ENCODE results near the gene DDR1. TPM values are rescaled to one million over a fixed set of nuclear protein-coding genes. Genes with fewer than 3 reads are reported as not detected.
"Not testable (repeated sequence)": the region's sequence is repeated elsewhere in the genome, so short reads cannot be mapped to it uniquely, and the experiment has no call there.

DDR1 gene
- total RNA-seq, 3 donors from 2014 or later, result 13.9 to 23.1 (median 14.2) TPM

DNA sequence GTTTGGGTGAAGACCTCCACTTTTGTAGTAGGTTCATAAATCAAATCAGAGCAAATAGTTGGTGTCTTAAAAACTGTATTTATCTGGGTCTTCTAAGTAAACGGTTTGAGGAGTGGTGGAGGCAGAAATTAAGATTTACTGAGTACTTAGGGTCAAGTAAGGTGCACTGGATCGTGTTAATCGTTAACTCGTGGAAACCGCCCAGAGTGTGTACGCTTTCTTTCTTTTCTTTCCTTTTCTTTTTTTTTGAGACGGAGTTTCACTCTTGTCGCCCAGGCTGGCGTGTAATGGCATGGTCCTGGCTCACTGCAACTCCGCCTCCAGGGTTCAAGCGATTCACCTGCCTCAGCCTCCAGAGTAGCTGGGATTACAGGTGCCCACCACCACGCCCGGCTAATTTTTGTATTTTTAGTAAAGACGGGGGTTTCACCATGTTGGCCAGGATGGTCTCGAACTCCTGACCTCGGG lies 23.0 kb downstream of the DDR1 start:
- H3K9me3 Mint-ChIP-seq; DNase-seq; H3K27me3 Mint-ChIP-seq (ENCODE audit: low read depth); ATAC-seq: not testable (repeated sequence)
- H3K4me1 Mint-ChIP-seq (ENCODE audit: low read depth), result peaks cover 20% of the 10 kb centered on the region
- H3K4me3 Mint-ChIP-seq, result peak overlapping the region; percentile 99
- peaks cover 17% of the 10 kb centered on the region for H3K36me3 Mint-ChIP-seq (ENCODE audit: insufficient read depth)

DNA sequence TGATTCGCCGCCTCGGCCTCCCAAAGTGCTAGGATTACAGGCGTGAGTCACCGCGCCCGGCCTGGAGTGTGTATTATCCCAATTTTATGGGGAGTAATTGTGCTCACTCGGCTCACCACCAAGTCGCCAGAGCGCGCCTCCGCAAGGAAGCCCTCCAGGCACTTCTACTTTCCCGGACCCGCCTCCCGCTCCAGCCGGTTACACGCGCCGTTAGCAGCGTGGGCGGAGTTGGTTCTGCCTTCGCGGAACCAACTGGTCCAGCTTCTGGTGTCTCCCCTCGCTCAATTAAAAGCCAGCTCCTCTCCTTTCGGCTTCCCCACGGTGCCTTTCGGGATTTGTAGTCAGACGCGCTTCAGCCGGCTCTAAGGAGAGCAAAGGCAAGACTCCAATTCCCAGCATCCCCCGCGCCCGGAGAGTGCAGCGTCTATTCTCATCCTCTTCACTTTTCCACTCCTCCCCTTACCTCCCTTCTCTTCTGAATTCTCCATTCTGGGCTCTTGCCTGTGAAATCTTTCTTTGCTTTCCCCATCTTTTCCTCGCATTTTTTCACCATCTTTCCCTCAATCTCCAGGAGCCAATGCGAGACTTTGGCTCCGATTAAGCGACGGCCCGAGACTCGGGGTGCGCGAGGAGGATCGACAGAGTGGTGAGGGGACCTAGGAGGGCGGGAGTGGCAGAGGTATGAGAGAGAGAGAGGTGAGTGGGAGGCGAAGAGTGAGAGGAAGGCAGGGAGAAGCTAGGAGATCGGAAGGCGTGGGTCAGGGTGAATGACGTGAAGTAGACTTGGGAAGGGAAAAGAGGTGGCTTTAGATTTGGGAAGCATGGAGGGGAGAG lies 23.7 kb downstream of the DDR1 start, which contains the start of gene GTF2H4:
Gene GTF2H4, plus strand, starts transcription at position 450 of the 834 bp plus-strand sequence.
- peak within 1 kb of the TSS; percentile 99 for H3K4me3 Mint-ChIP-seq

DNA sequence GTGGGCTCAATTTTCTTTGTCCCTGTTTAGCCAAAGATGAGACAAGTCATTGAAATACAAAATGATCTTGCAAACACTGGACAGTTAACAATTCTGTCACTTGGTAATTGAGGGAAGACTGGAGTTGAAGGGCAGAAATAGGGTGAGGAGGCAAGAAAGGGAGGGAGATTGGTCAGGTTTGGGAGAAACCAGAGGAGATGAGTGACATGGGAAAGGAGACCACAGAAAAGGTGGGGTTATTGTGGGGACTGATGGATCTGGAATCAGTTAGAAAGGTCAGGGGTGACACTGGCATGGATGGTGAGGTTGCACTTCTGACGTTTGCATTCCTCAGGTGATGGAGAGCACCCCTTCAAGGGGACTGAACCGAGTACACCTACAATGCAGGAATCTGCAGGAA lies 24.4 kb downstream of the DDR1 start:
- Mint-ChIP-seq H3K36me3 (ENCODE audit: insufficient read depth) (peaks cover 20% of the 10 kb centered on the region), H3K4me3 (peak overlapping the region; percentile 99), H3K27me3 (ENCODE audit: low read depth) (no peaks in the 10 kb centered on the region), H3K4me1 (ENCODE audit: low read depth) (peaks cover 32% of the 10 kb centered on the region), H3K9me3 (no peaks in the 10 kb centered on the region)
- no peak for DNase-seq
- ATAC-seq, result no peak

More for the DNA sequence above, 23.7 kb downstream of the DDR1 start, which contains the start of gene GTF2H4:
- Mint-ChIP-seq H3K9me3 (no peaks in the 10 kb centered on the region), H3K27me3 (ENCODE audit: low read depth) (no peaks in the 10 kb centered on the region), H3K36me3 (ENCODE audit: insufficient read depth) (peaks cover 20% of the 10 kb centered on the region), H3K4me1 (ENCODE audit: low read depth) (peaks cover 24% of the 10 kb centered on the region)
- DNase-seq, result peak; percentile 92
- peak; percentile 99 for ATAC-seq

DNA sequence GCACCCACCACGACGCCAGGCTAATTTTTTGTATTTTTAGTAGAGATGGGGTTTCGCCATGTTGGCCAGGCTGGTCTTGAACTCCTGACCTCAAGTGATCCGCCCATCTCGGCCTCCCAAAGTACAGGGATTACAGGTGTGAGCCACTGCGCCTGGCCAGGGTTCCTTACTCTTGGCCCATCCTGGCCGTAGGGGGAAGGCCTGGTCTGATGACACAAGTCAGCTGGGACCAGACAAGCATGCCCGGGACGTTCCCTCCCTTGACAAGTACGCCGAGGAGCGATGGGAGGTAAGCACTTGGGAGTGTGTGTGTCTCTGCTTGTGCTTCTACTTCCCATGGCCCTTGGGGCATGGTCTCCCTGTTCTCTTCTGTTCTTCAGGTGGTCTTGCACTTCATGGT lies 26.2 kb downstream of the DDR1 start:
- not testable (repeated sequence) for ATAC-seq; H3K4me3 Mint-ChIP-seq; H3K9me3 Mint-ChIP-seq; H3K27me3 Mint-ChIP-seq (ENCODE audit: low read depth); DNase-seq
- Mint-ChIP-seq H3K36me3 (ENCODE audit: insufficient read depth) (peaks cover 21% of the 10 kb centered on the region), H3K4me1 (ENCODE audit: low read depth) (peaks cover 37% of the 10 kb centered on the region)

DNA sequence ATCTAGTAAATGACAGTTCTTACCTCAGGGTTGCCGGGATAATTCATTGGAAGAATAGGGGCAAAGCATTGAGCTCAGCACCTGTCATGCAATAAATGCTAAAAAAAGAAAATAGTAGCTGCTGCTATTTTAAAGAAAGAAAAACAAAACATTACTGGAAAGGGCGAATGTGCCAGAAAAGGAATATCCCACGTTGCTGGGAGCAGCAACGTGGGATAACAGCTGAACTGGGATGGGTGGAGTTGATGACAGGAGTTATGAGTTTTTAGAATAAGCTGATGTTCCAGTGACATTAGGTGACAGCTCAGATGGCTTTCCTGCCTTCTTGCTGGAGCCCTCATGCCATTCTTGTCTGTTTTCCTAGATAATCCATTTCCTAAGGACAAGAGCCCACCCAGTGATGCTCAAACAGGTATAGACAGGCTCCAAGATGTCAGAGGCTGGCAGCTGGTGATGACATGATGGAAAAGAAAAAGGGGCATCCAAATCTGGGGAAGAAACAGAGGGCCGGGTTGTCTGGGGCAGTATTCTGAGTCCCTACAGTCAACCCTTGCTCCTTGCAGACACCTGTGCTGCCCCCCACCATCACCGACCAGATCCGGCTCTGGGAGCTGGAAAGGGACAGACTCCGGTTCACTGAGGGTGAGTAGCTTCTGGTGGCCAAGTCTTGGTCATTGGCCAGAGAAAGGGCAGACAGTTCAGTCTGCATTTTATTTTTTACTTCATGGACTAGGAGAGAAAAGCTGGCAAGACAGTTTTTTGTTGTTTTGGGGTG lies 28.6 kb downstream of the DDR1 start:
- H3K4me1 Mint-ChIP-seq (ENCODE audit: low read depth), result peaks cover 37% of the 10 kb centered on the region

DNA sequence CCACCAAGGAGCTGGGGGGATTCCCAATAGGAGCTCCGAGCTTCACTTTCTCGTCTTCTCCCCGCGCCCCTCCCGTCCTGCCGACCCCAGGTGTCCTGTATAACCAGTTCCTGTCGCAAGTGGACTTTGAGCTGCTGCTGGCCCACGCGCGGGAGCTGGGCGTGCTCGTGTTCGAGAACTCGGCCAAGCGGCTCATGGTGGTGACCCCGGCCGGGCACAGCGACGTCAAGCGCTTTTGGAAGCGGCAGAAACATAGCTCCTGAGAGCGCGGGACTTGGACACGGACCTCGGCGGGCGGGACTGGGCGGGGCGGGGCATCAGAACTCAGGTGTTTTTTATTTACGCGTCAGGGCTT lies 29.4 kb downstream of the DDR1 start:
- H3K36me3 Mint-ChIP-seq (ENCODE audit: insufficient read depth), result peaks cover 40% of the 10 kb centered on the region
- H3K27me3 Mint-ChIP-seq (ENCODE audit: low read depth), result no peaks in the 10 kb centered on the region
- ATAC-seq (no peak), DNase-seq (no peak)
- peaks cover 32% of the 10 kb centered on the region for H3K4me1 Mint-ChIP-seq (ENCODE audit: low read depth)
- H3K9me3 Mint-ChIP-seq, result no peaks in the 10 kb centered on the region
- peak overlapping the region; percentile 92 for H3K4me3 Mint-ChIP-seq

More for the DNA sequence above, 28.6 kb downstream of the DDR1 start:
- H3K4me3 Mint-ChIP-seq, result peak overlapping the region; percentile 92
- H3K9me3 Mint-ChIP-seq, result no peaks in the 10 kb centered on the region
- H3K27me3 Mint-ChIP-seq (ENCODE audit: low read depth), result no peaks in the 10 kb centered on the region
- DNase-seq (no peak), ATAC-seq (no peak)
- H3K36me3 Mint-ChIP-seq (ENCODE audit: insufficient read depth), result peaks cover 38% of the 10 kb centered on the region

DNA sequence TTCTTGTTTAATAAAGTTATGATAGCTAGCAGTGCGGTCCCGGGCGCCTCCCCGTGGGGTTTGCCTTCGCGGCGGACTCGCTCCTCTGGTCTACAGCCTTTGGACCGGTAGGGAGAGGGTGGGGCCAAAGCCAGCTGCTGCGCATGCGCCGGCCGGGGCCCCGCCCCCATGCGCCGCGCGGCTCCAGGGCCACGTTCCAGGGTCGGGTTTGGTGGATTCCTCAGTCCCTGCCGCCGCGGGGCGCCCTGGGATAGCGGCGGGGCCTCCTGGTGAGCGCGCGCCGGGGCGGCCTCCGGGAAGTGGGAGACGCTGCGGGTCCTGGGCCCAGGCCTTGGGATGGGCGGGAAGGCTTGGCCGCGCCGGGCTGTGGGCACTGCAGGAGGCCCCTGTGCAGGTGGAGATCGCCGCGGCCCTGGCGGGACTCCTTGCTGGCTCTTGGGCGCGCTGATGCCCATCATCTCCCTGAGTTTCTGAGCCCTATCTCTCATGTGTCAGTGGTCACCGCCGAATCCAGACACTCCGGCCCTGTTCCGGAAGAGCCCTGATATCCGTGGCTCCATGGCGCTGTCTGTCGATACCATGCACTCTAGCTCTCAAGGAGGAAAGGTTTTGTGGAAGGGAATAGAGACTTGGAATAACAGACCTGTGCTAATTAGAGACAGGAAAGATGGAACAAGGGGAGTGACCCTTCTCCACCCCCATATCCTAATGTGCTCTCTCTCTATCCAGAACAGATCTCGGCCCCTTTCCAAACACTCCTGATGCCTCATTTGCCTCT lies 29.9 kb downstream of the DDR1 start, which contains the start of gene VARS2:
Gene VARS2, plus strand, starts transcription at position 163 of the 778 bp plus-strand sequence. Its CDS starts 599 bp downstream, at position 762.
- Mint-ChIP-seq H3K4me3 (peak within 1 kb of the TSS; percentile 92), H3K27me3 (ENCODE audit: low read depth) (no peaks in the 10 kb centered on the region), H3K9me3 (no peaks in the 10 kb centered on the region), H3K36me3 (ENCODE audit: insufficient read depth) (peaks cover 42% of the 10 kb centered on the region), H3K4me1 (ENCODE audit: low read depth) (peaks cover 27% of the 10 kb centered on the region)
- peak; percentile 97 to 98 for ATAC-seq
- peak; percentile 83 for DNase-seq

DNA sequence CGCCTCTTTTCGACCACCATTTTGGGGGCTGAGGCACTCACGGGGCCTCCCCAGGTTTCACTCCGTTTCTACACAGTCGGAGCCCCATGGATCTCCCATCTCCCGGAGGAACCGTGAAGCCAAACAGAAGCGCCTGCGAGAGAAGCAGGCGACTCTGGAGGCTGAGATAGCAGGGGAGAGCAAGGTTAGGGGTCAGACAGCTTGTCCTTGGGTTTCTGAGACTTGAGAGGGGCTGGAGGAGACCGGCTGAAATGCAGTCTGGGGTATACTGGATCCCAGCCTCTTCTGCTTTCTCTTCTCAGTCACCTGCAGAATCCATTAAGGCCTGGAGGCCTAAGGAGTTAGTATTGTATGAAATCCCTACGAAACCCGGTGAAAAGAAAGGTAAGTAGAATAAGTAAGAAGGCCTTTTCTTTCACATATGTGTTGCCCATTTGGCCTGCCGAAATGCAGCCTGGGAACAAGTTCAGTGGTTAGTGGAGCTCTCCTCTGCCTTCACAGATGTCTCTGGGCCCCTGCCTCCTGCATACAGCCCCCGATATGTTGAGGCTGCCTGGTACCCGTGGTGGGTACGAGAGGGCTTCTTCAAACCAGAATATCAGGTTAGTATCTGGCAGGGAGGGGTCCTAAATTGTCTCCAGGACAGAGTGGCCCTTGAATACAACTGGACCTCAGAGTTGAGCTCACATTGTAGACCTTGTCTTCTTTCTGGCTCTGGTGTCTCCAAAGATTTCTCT lies 30.7 kb downstream of the DDR1 start:
- Mint-ChIP-seq H3K4me1 (ENCODE audit: low read depth) (peaks cover 27% of the 10 kb centered on the region), H3K9me3 (no peaks in the 10 kb centered on the region), H3K36me3 (ENCODE audit: insufficient read depth) (peaks cover 43% of the 10 kb centered on the region), H3K4me3 (peak overlapping the region; percentile 92), H3K27me3 (ENCODE audit: low read depth) (no peaks in the 10 kb centered on the region)
- DNase-seq (no peak), ATAC-seq (no peak)

DNA sequence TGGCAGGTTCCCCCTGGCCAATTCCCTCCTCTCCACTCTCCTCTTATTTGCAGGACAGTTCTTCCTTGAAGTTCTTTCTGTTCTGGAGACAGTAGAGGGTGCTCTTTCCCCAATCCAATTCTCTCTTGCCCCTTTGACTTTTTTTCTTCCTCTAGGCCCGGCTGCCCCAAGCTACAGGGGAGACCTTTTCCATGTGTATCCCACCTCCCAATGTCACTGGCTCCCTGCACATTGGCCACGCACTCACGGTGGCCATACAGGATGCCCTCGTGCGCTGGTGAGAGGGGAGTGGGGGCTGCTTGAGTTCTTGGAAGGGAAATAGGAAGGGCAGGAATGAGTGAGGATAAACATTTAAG lies 31.2 kb downstream of the DDR1 start:
- Mint-ChIP-seq H3K9me3 (no peaks in the 10 kb centered on the region), H3K4me3 (peak overlapping the region; percentile 92), H3K36me3 (ENCODE audit: insufficient read depth) (peaks cover 48% of the 10 kb centered on the region), H3K27me3 (ENCODE audit: low read depth) (no peaks in the 10 kb centered on the region), H3K4me1 (ENCODE audit: low read depth) (peaks cover 27% of the 10 kb centered on the region)
- no peak for DNase-seq
- ATAC-seq, result no peak

DNA sequence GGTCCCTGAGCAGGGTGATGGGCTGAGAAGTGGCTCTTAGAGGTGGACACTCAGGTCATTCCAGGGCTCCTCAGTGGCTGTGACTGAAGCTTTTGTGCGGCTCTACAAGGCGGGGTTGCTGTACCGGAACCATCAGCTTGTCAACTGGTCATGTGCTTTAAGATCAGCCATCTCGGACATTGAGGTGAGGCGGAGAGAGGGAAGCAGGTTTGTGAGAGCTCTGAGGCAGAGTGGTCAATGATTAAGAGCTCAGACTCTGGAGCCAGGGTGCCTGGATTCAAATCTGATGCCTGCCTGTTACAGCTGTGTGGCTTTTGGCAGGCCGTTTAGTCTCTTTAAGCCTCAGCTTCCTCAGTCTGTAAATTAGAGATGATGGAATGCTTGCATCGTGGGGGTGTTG lies 32.7 kb downstream of the DDR1 start:
- Mint-ChIP-seq H3K4me3 (no peak overlapping the region), H3K36me3 (ENCODE audit: insufficient read depth) (peaks cover 38% of the 10 kb centered on the region)

DNA sequence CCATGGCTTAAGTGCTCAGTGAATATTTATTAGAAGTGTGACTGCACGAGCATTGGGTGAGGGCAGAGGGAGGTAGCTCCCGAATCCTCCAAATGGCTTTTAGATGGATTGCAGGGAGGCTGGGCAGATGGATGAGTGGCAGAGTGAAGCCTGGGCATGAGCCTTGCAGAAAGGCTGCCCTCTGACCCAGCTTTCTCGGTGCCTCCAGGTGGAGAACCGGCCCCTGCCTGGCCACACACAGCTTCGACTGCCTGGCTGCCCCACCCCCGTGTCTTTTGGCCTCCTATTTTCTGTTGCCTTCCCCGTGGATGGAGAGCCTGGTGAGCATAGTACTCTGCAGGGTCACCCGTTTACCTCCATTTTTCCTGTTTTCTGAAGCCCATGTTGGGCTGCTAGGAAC lies 33.2 kb downstream of the DDR1 start:
- Mint-ChIP-seq H3K4me3 (no peak overlapping the region), H3K27me3 (ENCODE audit: low read depth) (no peaks in the 10 kb centered on the region), H3K9me3 (no peaks in the 10 kb centered on the region), H3K36me3 (ENCODE audit: insufficient read depth) (peaks cover 35% of the 10 kb centered on the region), H3K4me1 (ENCODE audit: low read depth) (peaks cover 23% of the 10 kb centered on the region)
- DNase-seq, result no peak
- ATAC-seq, result no peak

More for the DNA sequence above, 32.7 kb downstream of the DDR1 start:
- H3K27me3 Mint-ChIP-seq (ENCODE audit: low read depth), result no peaks in the 10 kb centered on the region
- DNase-seq (no peak), ATAC-seq (no peak)
- no peaks in the 10 kb centered on the region for H3K9me3 Mint-ChIP-seq
- peaks cover 25% of the 10 kb centered on the region for H3K4me1 Mint-ChIP-seq (ENCODE audit: low read depth)

DNA sequence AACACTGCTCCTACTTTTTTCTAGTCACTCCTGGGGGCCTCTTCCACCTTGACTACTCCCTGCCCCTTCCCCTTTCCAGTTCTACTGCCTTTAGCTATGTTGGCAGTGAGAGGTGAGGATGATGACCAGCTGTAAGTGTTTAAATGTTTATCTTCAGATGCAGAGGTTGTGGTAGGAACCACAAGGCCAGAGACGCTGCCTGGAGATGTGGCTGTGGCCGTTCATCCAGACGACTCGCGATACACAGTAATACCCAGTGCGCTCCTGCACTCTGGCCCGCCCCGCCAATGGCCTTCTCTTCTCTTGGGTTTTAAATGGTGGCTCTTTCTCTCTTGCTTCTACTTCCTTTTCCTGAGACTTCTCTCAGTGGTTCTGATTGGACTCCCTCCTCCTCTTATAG lies 34.4 kb downstream of the DDR1 start:
- Mint-ChIP-seq H3K4me3 (no peak overlapping the region), H3K36me3 (ENCODE audit: insufficient read depth) (peaks cover 43% of the 10 kb centered on the region), H3K27me3 (ENCODE audit: low read depth) (no peaks in the 10 kb centered on the region), H3K4me1 (ENCODE audit: low read depth) (peaks cover 12% of the 10 kb centered on the region), H3K9me3 (no peaks in the 10 kb centered on the region)
- ATAC-seq (no peak), DNase-seq (no peak)

DNA sequence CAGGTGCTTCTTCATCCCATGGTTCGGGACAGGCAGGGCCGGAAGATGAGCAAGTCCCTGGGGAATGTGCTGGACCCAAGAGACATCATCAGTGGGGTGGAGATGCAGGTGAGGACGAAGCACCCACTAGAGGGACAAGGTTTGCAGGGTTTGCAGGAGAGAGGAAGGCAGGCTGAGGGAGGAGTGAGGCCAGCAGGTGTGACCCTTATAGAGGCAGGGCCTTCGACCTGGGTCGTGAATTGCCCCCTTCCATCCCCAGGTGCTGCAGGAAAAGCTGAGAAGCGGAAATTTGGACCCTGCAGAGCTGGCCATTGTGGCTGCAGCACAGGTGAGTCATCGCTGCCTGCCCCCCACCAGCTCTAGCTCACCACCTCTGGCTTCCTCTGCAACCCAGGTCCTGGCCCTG lies 38.1 kb downstream of the DDR1 start:
- Mint-ChIP-seq H3K36me3 (ENCODE audit: insufficient read depth) (peaks cover 36% of the 10 kb centered on the region), H3K4me3 (no peak overlapping the region), H3K9me3 (no peaks in the 10 kb centered on the region), H3K4me1 (ENCODE audit: low read depth) (no peaks in the 10 kb centered on the region), H3K27me3 (ENCODE audit: low read depth) (no peaks in the 10 kb centered on the region)
- no peak for ATAC-seq
- no peak for DNase-seq
